ENCODE data around the gene DNASE1L2.

The DNASE1L2 gene

GRCh38 chr16:2223221-2223941, 12.9 kb upstream of the DNASE1L2 start, which contains the start of gene E4F1:
Gene E4F1 (plus strand): TSS chr16:2223591. CDS start chr16:2223614, 23 bp downstream.
- in situ Hi-C loops (cut with MboI; ENCODE audit: low sequenced_read_pairs) = no loop called here

- in situ Hi-C loops (cut with MboI; ENCODE audit: low sequenced_read_pairs) = no loop called here
Observed at GRCh38 chr16:2223942-2224486, 12.2 kb upstream of the DNASE1L2 start.

GRCh38 chr16:2226245-2226793, 9.9 kb upstream of the DNASE1L2 start:
- in situ Hi-C loops (cut with MboI; ENCODE audit: low sequenced_read_pairs) = no loop called here

- in situ Hi-C loops (cut with MboI; ENCODE audit: low sequenced_read_pairs) = no loop called here
Observed at GRCh38 chr16:2226918-2227317, 9.3 kb upstream of the DNASE1L2 start.

GRCh38 chr16:2228161-2228824, 8.0 kb upstream of the DNASE1L2 start:
- in situ Hi-C loops (cut with MboI; ENCODE audit: low sequenced_read_pairs) = no loop called here

- in situ Hi-C loops (cut with MboI; ENCODE audit: low sequenced_read_pairs) = no loop called here
Observed at GRCh38 chr16:2229091-2229490, 7.2 kb upstream of the DNASE1L2 start.

GRCh38 chr16:2229632-2230250, 6.5 kb upstream of the DNASE1L2 start:
- in situ Hi-C loops (cut with MboI; ENCODE audit: low sequenced_read_pairs) = no loop called here

GRCh38 chr16:2230376-2230775, 5.9 kb upstream of the DNASE1L2 start:
- in situ Hi-C loops (cut with MboI; ENCODE audit: low sequenced_read_pairs) = no loop called here

- in situ Hi-C loops (cut with MboI; ENCODE audit: low sequenced_read_pairs) = no loop called here
Observed at GRCh38 chr16:2231016-2231931, 5.0 kb upstream of the DNASE1L2 start.

- in situ Hi-C loops (cut with MboI; ENCODE audit: low sequenced_read_pairs) = no loop called here
Observed at GRCh38 chr16:2232094-2232990, 3.9 kb upstream of the DNASE1L2 start.

GRCh38 chr16:2233046-2233775, 3.0 kb upstream of the DNASE1L2 start:
- in situ Hi-C loops (cut with MboI; ENCODE audit: low sequenced_read_pairs) = no loop called here

GRCh38 chr16:2233872-2234812, 2.1 kb upstream of the DNASE1L2 start:
- in situ Hi-C loops (cut with MboI; ENCODE audit: low sequenced_read_pairs) = no loop called here

- in situ Hi-C loops (cut with MboI; ENCODE audit: low sequenced_read_pairs) = no loop called here
Observed at GRCh38 chr16:2234813-2235170, 1.5 kb upstream of the DNASE1L2 start.

- in situ Hi-C loops (cut with MboI; ENCODE audit: low sequenced_read_pairs) = no loop called here
Observed at GRCh38 chr16:2235234-2235651, 1.0 kb upstream of the DNASE1L2 start.

- in situ Hi-C loops (cut with MboI; ENCODE audit: low sequenced_read_pairs) = no loop called here
Observed at GRCh38 chr16:2235695-2236336, 428 bp upstream of the DNASE1L2 start.

- in situ Hi-C loops (cut with MboI; ENCODE audit: low sequenced_read_pairs) = no loop called here
Observed at GRCh38 chr16:2237102-2237482, 848 bp downstream of the DNASE1L2 start.

GRCh38 chr16:2237493-2238149, 1.4 kb downstream of the DNASE1L2 start:
- in situ Hi-C loops (cut with MboI; ENCODE audit: low sequenced_read_pairs) = no loop called here
